Vagina (tissue), 2 donors: ENCODE measurements around the gene SMG6.

Source experiments
- POLR2A ChIP-seq, 2 donors: fragments of 450-650 bp; IDR thresholded peaks; one replicate each; pipeline ENCODE4 v1.6.1; 2017; ENCODE audit warnings: antibody characterized with exemption in 2 of 2, mild to moderate bottlenecking in 2 of 2, moderate library complexity in 2 of 2
- POLR2AphosphoS5 ChIP-seq, 2 donors: sonication (generic); formaldehyde crosslinking; IDR thresholded peaks; one replicate each; pipeline ENCODE4 v1.9.0; 2017; ENCODE audit warnings: antibody characterized with exemption in 2 of 2, mild to moderate bottlenecking in 2 of 2, low read depth in 1 of 2; ENCODE audit not compliant: insufficient read depth in 1 of 2

GRCh38 chr17:2071455-2072281 is 231.9 kb downstream of the SMG6 start:
- TF ChIP-seq POLR2A (IDR thresholded peaks at IDR 0.05) (no peak), POLR2AphosphoS5 (IDR thresholded peaks at IDR 0.05; ENCODE audit: insufficient read depth in 1 of 2, low read depth in 1 of 2) (peak in 1 of 2 donors; percentile 82)
